Measurements from ENCODE around the gene NHS.
A peak's percentile ranks its signal among the peaks of the same experiment; 100 is the strongest.
"Not testable (repeated sequence)": the region's sequence is repeated elsewhere in the genome, so short reads cannot be mapped to it uniquely, and the experiment has no call there.

The NHS gene

DNA sequence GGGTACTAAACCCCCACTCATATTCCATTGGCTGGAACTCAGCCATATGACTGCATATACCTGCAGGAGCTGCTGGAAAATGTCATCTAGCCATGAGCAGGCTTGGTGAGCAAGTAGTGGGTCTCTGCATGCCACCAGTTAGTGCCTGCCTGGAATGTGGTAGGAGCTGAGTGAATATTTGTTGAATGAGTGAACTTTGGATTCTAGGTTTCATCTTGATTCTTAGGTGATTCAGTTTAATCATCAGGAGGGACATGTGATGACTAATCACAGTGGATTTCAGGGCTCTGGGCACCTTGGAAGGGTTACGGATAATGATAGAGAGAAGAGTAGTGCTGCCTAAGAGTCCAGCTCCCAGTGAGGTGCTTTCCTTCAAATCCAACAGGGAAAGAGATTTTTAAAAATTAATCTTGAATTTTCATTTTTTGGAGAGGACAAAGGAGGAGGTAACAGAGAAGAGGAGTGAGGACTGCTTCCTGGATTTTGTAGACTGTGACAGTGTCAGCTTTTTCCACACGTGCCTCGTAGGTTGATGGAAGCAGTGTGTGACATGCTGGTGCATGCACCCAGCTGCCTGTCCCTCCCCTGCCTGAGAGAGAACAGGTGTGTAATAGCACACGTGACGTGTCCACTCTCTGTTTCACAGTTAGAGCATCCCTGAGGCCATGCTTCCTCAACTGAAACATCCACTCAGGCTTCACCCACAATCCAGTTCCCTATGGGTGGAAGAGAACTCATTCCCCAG lies 30.4 kb downstream of the NHS start:
- DNase-seq (ENCODE audit: low spot score), result peak; percentile 20

DNA sequence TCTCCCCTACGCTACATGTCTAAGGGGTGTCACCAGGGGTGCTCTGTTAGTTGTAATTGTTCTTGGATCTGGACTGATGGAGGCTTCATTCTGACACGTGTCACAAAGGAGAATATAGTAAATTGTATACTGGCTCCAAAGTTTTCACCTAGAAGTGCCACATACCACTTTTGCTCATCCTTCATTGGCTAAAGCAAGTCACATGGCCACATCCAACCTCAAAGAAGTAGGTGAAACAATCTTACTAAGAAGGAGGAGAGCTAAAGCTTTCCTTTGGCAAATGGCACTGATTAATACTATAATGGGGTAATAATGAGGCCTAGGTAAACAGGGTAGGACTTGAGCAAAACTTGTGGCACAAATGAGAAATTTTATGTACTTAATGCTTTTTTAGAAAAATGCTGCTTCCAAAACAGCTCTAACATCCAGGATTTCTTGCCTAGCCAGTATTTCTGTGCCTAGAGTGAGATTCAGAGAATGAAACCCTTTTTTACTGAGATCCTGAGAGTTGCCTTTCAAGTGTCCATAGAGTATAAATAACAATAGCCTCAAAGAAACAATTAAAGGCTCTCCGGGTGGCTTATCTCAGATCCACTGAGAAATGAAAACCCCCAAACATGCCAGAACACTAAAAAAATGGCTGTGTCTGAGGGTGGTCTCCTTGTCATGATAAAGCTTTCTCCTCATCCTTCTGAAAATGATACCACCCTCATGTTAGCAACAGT lies 34.7 kb downstream of the NHS start:
- no peak for DNase-seq (ENCODE audit: low spot score)

DNA sequence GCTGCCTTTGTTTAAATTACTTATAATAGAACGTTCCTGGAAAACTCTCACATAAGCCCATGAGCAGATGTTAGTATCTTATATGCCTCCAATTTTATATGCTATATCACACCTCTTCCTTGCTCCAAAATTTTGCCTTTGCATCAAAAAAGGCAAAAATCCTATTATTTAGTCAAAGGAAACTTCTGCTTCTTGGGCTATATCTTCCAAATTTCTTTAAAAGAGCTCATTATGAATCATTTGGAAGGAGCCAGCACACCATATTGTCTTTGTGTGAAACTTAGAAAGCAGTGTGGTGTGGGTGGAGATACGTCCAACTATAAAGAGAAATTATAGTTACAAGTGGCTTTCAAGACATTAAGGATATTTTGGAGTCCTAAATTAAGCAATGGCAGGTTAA lies 35.7 kb downstream of the NHS start:
- no peak for DNase-seq (ENCODE audit: low spot score)

DNA sequence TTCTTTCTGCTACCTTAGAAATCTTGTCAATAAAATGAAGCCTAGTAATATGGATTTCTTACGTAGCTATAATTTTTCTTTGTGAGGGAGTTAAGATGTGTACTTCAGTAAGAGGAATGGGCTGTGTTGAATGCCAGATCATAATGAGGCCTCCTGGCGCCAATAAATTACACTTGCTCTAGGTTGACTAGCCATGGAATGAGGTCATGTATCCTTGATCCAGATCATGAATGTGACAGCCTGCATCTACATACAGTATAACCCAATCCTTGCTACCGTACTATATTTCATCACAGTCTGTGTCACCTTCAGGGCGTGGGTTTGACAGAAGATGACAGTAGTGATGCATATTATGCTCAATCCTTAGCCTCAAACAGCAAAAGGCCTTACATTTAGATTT lies 36.2 kb downstream of the NHS start:
- no peak for DNase-seq (ENCODE audit: low spot score)

DNA sequence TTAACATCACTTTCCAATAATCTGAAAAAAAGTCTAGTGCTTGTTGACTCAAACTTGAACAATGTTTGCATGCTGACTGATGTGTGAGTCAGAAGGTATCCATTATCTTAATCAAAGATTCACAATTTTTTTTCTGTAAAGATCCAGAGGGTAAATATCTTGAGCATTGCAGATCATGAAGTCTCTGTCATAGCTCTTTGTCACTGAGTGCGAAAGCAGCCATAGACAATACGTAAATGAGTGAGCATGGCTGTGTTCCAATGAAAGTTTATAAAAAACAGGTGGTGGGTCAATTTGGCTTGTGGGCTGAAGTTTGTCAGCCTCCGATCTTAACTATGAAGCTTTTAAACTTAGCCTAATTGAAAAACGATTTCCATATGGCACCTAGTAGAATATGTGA lies 37.7 kb downstream of the NHS start:
- peak; percentile 14 for DNase-seq (ENCODE audit: low spot score)

DNA sequence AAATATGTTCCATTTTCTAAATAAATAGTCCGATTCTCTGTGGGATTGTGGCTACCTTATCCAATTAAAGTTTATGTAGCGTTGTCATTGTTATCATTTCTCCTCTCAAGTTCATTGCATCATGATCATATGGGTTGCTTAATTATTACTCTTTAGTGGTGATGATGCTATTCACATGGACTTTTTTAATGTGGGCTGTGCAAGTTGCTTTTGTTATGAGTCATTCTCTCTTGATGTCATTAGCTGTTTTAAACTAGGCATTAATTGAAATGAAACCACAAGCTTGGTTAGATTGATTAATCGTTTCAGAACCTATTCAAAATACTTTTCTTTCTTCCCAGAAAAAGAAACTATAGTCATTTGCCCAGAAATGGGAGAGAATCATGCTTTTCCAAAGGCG lies 38.2 kb downstream of the NHS start:
- DNase-seq (ENCODE audit: low spot score), result peak; percentile 11

DNA sequence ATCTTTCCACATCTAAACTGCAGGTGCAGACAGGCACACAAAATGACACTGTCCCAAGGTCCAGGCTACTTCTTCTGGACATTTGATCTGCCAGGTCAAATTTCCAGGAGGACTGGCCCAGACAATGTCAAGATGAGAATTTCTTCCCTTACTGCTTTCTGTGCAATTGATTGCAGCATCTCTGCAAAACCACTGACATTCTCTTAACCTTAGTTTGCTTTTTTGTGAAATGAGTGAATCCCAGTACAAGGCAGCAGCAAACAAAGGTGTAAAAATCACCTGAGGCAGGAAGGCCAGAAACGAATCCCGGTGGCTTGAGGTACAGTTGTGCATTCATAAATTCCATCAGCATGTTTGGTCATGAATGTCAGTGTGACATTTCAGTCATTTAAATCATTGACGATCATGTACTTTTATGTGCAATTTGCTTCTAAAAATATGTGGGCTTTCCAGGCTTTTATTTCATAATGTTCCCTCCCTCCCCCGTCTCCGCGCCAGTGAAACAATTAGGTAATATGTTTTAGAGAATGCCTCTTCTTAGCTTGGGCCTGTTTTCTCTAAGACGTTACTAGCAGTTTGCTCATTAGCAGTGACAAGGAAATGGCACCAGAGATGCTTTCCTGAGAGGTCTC lies 39.1 kb downstream of the NHS start:
- no peak for DNase-seq (ENCODE audit: low spot score)

DNA sequence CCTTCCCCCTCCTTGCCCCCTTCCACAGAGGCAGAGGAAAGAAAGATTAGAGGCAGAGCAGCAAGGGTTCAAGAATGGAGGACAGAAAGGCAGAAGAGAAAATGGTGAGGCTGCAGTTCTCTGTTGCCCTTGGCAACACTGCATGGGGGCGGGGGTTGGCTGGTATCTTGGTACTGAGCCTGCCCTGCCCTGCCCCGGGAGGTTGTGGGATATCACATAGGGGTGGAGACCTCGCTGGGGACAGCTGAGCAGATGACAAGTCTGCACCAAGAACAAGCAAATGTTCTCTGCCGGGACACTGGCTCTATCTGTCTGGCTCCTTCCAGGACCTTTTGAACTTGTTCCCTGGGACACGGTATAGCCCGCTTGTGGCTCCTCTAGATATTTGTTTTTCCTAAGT lies 39.8 kb downstream of the NHS start:
- no peak for DNase-seq (ENCODE audit: low spot score)

DNA sequence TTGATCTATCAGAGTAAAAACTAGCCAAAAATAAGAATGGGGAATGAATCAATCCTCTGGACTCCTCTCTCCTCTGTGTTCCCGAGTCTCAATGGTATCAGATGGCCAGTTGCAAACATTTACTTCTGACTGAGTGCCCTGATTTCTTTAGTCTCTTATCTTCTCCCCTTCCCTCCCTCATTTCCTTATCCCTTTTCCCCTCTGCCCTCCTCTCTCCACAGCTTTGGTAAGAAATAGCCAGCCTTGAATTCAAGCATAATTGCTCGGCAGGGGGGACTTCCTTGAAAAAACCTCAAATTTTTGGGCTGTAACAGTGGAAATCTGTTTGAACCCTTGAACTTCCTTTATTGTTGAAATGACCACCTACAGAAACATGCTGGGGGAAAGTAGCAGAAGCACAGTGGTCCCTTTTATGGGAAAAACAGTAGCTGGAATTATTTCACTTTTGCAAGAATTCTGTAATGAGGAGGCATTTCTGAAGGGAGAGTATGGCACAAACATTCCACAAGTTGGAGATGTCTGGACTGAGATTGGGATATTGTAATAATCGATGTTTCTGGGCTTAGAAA lies 40.3 kb downstream of the NHS start:
- no peak for DNase-seq (ENCODE audit: low spot score)

DNA sequence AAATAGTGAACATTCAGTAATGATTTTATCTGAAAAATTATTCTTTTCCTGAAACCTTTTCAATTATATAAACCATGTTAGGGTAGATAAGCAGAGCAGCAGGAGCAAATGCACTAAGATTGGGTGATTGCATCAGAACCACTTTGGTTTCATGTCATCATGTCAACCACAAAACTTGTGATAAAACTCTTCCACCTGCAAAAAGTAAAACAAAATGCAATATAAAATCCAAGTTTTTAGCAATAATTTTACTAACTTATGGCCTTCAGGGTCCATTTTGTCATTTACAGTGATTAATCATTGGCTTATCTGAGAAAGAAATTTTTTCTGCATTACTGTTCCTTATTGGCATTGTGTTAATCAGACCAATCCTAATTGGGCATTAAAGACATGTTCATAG lies 42.4 kb downstream of the NHS start:
- no peak for DNase-seq (ENCODE audit: low spot score)

DNA sequence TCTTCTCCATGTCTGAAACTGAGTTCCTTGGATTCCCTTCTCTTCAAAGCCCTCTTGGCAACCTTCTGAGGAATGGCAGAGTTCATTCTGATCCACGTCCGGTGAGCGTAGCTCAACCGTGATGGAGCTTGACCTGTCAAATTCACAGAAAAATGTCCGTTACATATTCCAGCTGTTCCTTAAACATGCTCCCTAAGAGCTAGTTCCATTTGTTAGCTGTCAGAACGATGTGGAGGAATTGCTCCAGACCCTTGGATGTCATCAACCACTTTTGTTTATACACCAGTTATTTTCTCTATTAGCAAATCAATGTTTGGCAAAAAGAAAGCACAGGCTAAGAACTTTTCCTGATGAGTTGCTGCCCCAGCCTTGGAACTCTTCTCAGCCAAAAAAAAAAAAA lies 50.1 kb downstream of the NHS start:
- no peak for DNase-seq (ENCODE audit: low spot score)

DNA sequence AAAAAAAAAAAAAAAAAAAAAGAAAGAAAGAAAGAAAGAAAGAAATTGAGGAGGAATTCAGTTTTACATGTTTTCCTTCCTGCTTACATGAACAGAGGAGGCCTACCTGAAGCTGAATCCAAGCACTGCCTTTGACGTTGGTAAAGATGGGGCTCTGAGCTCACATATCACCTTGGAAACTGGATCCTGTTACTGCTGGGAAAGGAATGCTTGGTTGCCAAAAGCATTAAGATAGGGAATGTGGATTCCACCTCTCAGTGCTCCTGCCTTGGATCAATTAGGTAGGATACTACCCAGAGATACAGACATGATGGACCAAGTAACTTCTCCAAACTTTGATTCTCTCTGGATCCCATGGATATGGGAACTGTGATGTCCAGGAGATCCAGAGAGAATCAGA lies 50.6 kb downstream of the NHS start:
- no peak for DNase-seq (ENCODE audit: low spot score)

DNA sequence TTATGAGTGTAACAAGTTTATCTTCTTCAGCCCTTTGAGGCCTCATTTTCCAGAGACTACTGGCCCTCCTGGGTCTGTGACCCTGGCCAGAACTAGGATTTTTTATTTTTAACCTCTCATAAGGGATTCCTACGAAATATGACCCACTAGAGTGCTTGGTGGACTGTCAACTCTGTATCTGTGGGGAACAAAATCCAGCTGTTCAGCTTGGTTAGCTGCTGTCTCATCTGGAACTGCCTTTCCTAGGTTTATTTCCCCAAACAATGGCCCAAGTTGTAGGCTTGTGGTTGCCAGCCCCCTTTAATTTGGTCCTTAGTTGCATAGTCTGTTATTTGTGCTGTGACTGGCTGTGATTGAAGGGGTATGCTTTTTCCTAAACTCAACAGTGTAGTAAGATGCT lies 56.2 kb downstream of the NHS start:
- DNase-seq (ENCODE audit: low spot score), result no peak

DNA sequence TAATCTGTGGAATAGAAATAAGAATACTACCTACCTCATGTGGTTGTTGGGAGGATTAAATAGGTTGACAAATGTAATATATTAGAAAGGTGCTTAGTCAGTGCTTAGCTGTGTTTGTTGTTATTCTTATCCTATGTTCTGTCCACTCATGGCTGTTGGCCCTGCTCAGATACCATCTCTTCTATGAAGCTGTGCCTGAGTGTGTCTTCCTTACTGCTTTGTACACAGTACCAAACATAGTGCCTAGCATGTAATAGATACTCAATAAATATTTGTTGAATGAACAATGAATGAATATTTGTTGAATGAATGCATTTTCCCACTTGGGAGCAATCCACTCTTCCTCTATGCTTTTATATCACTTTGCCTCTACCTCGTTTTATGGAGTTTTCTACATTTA lies 57.2 kb downstream of the NHS start:
- no peak for DNase-seq (ENCODE audit: low spot score)

DNA sequence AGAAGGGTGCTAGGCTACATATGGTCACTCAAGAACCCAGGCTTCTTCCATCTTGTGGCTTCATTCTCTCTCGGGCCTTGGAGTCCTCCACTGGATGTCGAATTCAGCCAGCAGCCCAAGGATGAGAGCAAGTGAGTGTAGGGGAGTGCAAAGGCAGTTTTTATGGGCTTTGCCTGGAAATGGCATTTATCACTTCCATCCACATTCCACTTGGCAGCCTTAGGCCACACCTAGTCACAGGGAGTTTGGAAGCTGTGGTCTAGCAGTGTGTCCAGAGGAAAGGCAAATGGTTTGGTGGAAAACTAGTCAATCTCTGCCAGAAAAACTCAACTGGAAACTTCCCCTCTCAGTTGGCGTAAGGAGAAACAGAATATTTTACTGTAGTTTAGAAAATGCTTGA lies 59.0 kb downstream of the NHS start:
- DNase-seq (ENCODE audit: low spot score), result no peak

DNA sequence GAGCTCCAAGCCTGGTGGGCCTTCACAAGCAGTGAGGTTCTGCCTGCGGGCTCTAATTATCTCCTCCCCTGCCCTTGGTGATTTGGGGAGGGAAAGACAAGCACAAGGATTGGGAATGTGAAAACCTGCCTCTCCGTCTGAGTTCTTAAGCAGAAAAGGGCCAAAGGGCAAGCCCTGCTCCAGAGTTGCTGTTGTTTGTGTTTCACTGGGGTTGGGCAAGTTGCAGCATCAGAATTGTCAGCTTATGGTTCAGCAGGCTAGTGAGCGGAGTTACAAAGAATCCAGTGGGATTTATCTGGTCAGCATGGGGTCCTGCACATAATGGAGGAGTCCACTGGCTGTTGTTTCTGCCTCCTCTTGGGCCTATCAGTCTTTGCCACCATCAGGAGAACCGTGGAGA lies 60.5 kb downstream of the NHS start:
- no peak for DNase-seq (ENCODE audit: low spot score)

DNA sequence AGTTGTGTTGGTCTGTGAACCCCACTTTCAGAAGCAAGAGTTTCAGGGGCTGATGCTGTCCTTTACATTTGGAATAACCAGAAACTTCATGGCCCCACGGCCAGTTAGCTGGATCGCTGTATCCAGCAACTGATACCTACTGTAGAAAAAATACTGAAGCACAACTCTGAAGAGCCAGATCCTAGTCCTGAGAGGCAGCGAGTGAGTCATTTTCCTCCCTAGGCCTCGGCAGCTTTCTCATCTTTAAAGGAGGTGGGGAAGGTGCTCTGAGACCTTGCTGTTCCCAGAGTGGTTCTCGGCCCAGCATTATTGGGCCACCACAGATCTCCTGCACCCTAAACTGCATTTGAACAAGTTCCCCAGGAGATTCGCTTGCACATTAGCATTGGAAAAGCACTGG lies 63.2 kb downstream of the NHS start:
- DNase-seq (ENCODE audit: low spot score), result no peak

DNA sequence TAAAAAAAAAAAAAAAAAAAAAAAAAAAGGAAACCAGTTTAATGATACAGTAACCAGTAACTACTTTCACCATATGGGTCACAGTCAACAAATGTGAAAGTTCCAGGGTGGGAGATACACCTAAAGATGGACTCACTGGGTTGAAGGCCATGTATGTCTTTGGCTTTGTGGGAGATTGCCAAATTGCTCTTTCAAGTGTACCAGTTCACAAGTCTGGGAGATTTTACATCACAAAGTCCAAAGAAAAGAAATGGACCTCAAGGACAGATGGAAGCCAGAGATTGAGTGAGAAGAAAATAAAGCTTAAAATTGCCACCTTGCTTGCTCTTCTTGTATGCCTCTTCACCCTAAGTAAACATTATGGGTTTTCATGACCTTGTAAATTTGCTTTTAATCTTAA lies 65.3 kb downstream of the NHS start:
- no peak for DNase-seq (ENCODE audit: low spot score)

DNA sequence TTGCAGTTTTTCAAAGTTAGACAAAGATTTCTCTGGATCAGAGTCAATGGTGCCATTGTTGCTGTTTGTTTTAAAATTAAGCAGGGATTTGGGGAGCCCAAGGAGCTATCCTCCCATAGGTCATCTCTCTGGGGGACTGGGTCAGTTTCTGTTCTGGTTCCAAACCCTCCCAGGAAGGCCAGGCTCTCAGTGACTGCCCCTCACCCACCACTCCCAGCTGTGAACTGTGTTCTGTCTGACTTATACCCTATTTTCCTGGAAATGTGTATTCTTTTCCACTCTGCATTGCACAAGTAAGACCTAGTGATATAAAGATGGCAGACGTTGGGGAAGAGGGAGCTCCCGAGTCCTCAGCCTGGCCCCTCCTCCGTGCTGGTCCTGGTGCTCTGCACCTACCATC lies 65.8 kb downstream of the NHS start:
- no peak for DNase-seq (ENCODE audit: low spot score)

DNA sequence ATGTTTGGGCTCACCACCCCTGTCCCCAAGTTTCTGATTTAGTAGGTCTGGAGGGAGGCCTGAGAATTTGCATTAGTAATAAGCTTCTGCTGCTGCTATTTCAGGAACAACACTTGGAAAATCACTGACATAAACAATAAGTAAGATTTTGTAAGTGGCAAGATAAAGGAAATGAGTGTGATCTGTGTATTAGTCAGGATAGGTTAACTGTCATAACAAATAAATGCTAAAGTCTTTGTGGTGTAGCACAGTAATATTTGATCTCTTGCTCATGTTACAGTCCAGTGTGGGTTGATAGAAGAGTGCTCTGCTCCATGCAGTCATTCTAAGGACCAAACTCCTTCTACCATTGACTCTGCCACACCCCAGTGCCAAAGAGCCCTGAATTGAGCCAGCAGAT lies 67.0 kb downstream of the NHS start:
- peak; percentile 49 for DNase-seq (ENCODE audit: low spot score)

DNA sequence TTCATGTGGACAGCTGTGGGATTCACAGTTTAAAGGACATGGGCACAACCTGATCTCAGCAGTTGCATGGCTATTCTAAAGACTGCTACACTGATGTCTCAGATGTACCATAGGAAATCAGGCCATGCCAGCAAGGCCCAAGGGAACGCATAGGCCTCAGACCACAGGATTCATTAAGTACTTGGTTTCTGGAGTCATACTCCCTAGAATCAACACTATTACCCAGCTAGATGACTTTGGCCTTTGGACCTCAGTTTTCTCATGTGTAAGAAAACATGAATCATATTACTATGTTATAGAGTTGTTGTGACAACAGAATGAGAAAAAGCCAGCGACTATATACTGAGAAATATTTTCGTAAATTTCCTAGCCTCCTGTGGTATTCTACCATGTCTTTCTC lies 67.9 kb downstream of the NHS start:
- peak; percentile 7 for DNase-seq (ENCODE audit: low spot score)

DNA sequence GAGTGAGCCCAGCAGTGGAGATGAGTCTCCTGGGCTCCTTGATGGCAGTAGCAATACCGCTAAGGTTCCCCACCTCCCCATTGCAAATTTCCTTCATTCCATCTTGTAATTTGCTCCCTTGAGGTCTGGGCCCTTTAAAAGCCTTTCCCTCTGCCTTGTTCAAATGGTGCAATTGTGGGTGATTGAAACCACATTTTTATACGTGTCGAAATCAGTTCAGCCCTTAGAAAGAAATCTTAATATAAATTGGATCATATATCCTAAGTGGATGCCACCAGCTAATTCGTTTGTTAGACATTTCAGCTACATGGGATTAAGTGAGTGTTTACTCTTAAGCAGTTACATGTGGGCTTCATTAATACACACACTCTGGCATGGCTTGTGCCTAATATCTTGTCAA lies 68.6 kb downstream of the NHS start:
- DNase-seq (ENCODE audit: low spot score), result no peak

DNA sequence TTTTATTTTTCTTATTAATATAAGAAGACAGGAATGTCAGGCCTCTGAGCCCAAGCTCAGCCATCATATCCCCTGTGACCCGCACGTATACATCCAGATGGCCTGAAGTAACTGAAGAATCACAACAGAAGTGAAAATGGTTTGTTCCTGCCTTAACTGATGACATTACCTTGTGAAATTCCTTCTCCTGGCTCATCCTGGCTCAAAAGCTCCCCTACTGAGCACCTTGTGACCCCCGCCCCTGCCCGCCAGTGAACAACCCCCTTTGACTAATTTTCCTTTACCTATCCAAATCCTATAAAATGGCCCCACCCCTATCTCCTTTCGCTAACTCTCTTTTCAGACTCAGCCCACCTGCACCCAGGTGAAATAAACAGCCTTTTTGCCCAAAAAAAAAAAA lies 71.3 kb downstream of the NHS start:
- DNase-seq (ENCODE audit: low spot score), result not testable (repeated sequence)
